ENCODE data around the gene ZNF594.
"Not testable (repeated sequence)": the region's sequence is repeated elsewhere in the genome, so short reads cannot be mapped to it uniquely, and the experiment has no call there.

DNA sequence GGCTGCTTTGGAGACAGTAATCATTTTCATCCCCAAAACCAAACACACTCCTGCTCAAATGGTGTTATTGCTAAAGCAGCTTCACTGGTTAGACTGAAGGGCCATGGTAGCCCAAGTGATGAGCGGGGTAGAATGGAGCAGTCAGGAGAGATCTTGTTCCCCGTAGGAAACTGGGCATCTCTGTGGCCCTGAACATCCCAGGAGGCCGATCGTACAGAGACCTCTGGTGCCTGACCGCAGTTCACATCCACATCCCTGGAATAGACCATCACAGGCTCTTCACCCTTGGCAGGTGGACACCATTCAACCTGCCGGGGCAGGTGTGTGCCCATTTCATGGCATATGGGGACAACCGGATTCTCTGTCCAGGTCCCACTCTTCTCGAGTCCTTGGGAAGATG is 61.9 kb downstream of the ZNF594 start:
- TF ChIP-seq POLR2A (IDR thresholded peaks at IDR 0.05) = not testable (repeated sequence)
- TF ChIP-seq, protein P1, sequence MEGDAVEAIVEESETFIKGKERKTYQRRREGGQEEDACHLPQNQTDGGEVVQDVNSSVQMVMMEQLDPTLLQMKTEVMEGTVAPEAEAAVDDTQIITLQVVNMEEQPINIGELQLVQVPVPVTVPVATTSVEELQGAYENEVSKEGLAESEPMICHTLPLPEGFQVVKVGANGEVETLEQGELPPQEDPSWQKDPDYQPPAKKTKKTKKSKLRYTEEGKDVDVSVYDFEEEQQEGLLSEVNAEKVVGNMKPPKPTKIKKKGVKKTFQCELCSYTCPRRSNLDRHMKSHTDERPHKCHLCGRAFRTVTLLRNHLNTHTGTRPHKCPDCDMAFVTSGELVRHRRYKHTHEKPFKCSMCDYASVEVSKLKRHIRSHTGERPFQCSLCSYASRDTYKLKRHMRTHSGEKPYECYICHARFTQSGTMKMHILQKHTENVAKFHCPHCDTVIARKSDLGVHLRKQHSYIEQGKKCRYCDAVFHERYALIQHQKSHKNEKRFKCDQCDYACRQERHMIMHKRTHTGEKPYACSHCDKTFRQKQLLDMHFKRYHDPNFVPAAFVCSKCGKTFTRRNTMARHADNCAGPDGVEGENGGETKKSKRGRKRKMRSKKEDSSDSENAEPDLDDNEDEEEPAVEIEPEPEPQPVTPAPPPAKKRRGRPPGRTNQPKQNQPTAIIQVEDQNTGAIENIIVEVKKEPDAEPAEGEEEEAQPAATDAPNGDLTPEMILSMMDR (IDR thresholded peaks at IDR 0.05) = not testable (repeated sequence)

Data from testis (tissue), 2 donors.